ENCODE measurements around the gene TMEM171. TPM values are rescaled to one million over a fixed set of nuclear protein-coding genes. Genes with fewer than 3 reads are reported as not detected.

The TMEM171 gene
- polyA plus RNA-seq, 1 donor (not counting 4 experiments of a cell fraction or from before 2014, with no cell fraction given): 8.7 TPM

DNA sequence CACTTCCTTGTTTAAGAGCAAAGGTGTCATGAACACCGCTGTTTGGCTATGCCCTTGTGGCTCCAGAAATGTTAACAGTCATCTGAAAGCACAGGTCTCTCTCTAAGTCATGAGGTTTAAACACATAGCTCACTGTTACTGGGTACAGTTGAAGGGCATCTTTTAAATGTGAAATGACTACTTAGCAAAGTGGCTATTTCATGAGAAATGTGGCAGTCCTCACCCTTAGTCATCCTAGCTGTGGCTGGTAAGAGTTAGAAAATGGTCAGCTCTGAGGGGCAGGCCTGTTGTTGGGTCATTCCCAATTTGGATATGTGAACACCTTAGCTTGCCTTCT is 24.2 kb upstream of the TMEM171 start:
- no peak for TF ChIP-seq EZH2 (IDR thresholded peaks at IDR 0.05; ENCODE audit: low read length)
- no peak for TF ChIP-seq CTCF (optimal IDR thresholded peaks at IDR 0.05 in 1 of 3, IDR thresholded peaks at IDR 0.05 in 1 of 3, conservative IDR thresholded peaks at IDR 0.05 in 1 of 3; ENCODE audit: extremely low read depth in 1 of 3, insufficient read depth in 2 of 3, low read length in 3 of 3)
- H3K27ac ChIP-seq (ENCODE audit: control insufficient read depth, insufficient read depth, low read length): no peak overlapping the region
- dilution Hi-C loops (cut with MboI; ENCODE audit: extremely low pct_ligation_motif_present, low sequenced_read_pairs): no loop called here
- peaks cover 10% of the 10 kb centered on the region for H3K4me1 ChIP-seq (ENCODE audit: control insufficient read depth, extremely low read depth, insufficient read depth, low read length)
- H3K9ac ChIP-seq (ENCODE audit: control insufficient read depth, extremely low read depth, insufficient read depth, low read length): no peak overlapping the region
- H3K79me2 ChIP-seq (ENCODE audit: control insufficient read depth, insufficient read depth, low read length): no peaks in the 10 kb centered on the region
- FAIRE-seq: no peak
- peaks cover 2% of the 10 kb centered on the region for H3K9me1 ChIP-seq (ENCODE audit: control insufficient read depth, extremely low read depth, insufficient read depth, low read length)
- no peaks in the 10 kb centered on the region for H3K9me3 ChIP-seq (ENCODE audit: control insufficient read depth, low read depth, low read length)
- no peak overlapping the region for H3K4me3 ChIP-seq (ENCODE audit: control insufficient read depth in 2 of 3, extremely low read depth in 1 of 3, insufficient read depth in 2 of 3, low read depth in 1 of 3, low read length in 3 of 3)
- H2AFZ ChIP-seq (ENCODE audit: control insufficient read depth, low read length): no peak overlapping the region
- no peaks in the 10 kb centered on the region for H3K27me3 ChIP-seq (ENCODE audit: control insufficient read depth, extremely low read depth, insufficient read depth, low read length)
- H3K36me3 ChIP-seq (ENCODE audit: control insufficient read depth in 2 of 2, extremely low read depth in 1 of 2, insufficient read depth in 2 of 2, low read length in 2 of 2): no peaks in the 10 kb centered on the region
- no peaks in the 10 kb centered on the region for H4K20me1 ChIP-seq (ENCODE audit: control insufficient read depth, extremely low read depth, insufficient read depth, low read length)
- no peak overlapping the region for H3K4me2 ChIP-seq (ENCODE audit: control insufficient read depth, extremely low read depth, insufficient read depth, low read depth, low read length)
- no peak for DNase-seq (ENCODE audit: low read depth, low spot score)

DNA sequence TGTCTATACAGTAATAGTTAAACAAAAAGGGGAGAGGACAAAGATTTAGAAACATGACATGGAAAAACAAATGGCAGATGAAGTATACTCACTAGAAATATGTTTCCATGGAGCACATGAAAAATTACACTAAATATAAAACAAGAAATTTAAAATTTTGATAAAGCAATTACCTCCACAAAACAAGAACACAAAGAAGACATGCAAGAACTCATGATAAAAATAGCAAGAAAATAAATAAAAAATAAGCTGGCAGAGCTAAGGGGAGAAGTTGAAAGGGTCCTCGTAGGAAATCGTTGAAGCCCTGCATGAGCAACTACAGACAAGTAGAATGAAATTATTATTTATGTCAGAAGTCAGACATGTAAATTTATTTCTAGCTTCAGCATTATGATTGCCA is 22.6 kb upstream of the TMEM171 start:
- no peak overlapping the region for H3K27ac ChIP-seq (ENCODE audit: control insufficient read depth, insufficient read depth, low read length)
- no peak for DNase-seq (ENCODE audit: low read depth, low spot score)
- no peak overlapping the region for H2AFZ ChIP-seq (ENCODE audit: control insufficient read depth, low read length)
- peaks cover 10% of the 10 kb centered on the region for H3K4me1 ChIP-seq (ENCODE audit: control insufficient read depth, extremely low read depth, insufficient read depth, low read length)
- no peak overlapping the region for H3K4me3 ChIP-seq (ENCODE audit: control insufficient read depth in 2 of 3, extremely low read depth in 1 of 3, insufficient read depth in 2 of 3, low read depth in 1 of 3, low read length in 3 of 3)
- H3K27me3 ChIP-seq (ENCODE audit: control insufficient read depth, extremely low read depth, insufficient read depth, low read length): no peaks in the 10 kb centered on the region
- no peaks in the 10 kb centered on the region for H3K9me3 ChIP-seq (ENCODE audit: control insufficient read depth, low read depth, low read length)
- H3K9me1 ChIP-seq (ENCODE audit: control insufficient read depth, extremely low read depth, insufficient read depth, low read length): peaks cover 2% of the 10 kb centered on the region
- no peak overlapping the region for H3K4me2 ChIP-seq (ENCODE audit: control insufficient read depth, extremely low read depth, insufficient read depth, low read depth, low read length)
- H3K36me3 ChIP-seq (ENCODE audit: control insufficient read depth in 2 of 2, extremely low read depth in 1 of 2, insufficient read depth in 2 of 2, low read length in 2 of 2): no peaks in the 10 kb centered on the region
- FAIRE-seq: no peak
- H3K9ac ChIP-seq (ENCODE audit: control insufficient read depth, extremely low read depth, insufficient read depth, low read length): no peak overlapping the region
- no peaks in the 10 kb centered on the region for H4K20me1 ChIP-seq (ENCODE audit: control insufficient read depth, extremely low read depth, insufficient read depth, low read length)
- dilution Hi-C loops (cut with MboI; ENCODE audit: extremely low pct_ligation_motif_present, low sequenced_read_pairs): no loop called here
- no peaks in the 10 kb centered on the region for H3K79me2 ChIP-seq (ENCODE audit: control insufficient read depth, insufficient read depth, low read length)
- TF ChIP-seq EZH2 (IDR thresholded peaks at IDR 0.05; ENCODE audit: low read length) (no peak), CTCF (optimal IDR thresholded peaks at IDR 0.05 in 1 of 3, IDR thresholded peaks at IDR 0.05 in 1 of 3, conservative IDR thresholded peaks at IDR 0.05 in 1 of 3; ENCODE audit: extremely low read depth in 1 of 3, insufficient read depth in 2 of 3, low read length in 3 of 3) (no peak)

Measured in keratinocyte (primary cell).